Keratinocyte (primary cell): ENCODE data around the gene CNNM1. TPM values are rescaled to one million over a fixed set of nuclear protein-coding genes. Genes with fewer than 3 reads are reported as not detected.

ENCODE experiments used
- DNase-seq: peaks from one replicate; pipeline ENCODE4 v3.0.0-alpha.2; 2011; ENCODE audit warnings: low read depth, missing footprints, low spot score
- FAIRE-seq: peaks from 2 replicates; lab custom pipeline; 2011; peaks lifted over from hg19 to GRCh38; lab: Jason Lieb, UNC
- H2AFZ ChIP-seq: 2 replicates; pipeline ENCODE4 v1.6.0; 2012; ENCODE audit warnings: low read length, control low read depth, inconsistent platforms; ENCODE audit not compliant: control insufficient read depth
- H3K27ac ChIP-seq: 2 replicates; pipeline ENCODE4 v1.5.1; 2011; ENCODE audit warnings: low read length; ENCODE audit not compliant: control insufficient read depth, insufficient read depth
- H3K27me3 ChIP-seq: 3 replicates; pipeline ENCODE4 v1.6.0; 2011; ENCODE audit warnings: low read length; ENCODE audit not compliant: control insufficient read depth, insufficient read depth; ENCODE audit errors: extremely low read depth
- H3K36me3 ChIP-seq, 2 experiments: 2 replicates in 1 of 2; 3 replicates in 1 of 2; pipeline ENCODE4 v1.5.1; 2011; ENCODE audit warnings: low read length in 2 of 2, mild to moderate bottlenecking in 1 of 2; ENCODE audit not compliant: control insufficient read depth in 2 of 2, insufficient read depth in 2 of 2; ENCODE audit errors: extremely low read depth in 1 of 2
- H3K4me1 ChIP-seq: 3 replicates; pipeline ENCODE4 v1.5.1; 2011; ENCODE audit warnings: low read length; ENCODE audit not compliant: control insufficient read depth, insufficient read depth; ENCODE audit errors: extremely low read depth
- H3K4me2 ChIP-seq: 3 replicates; pipeline ENCODE4 v1.6.0; 2011; ENCODE audit warnings: low read depth, low read length; ENCODE audit not compliant: control insufficient read depth, insufficient read depth; ENCODE audit errors: extremely low read depth
- H3K4me3 ChIP-seq, 3 experiments: fragments of 200-600 bp in 1 of 3; sonication (generic) in 1 of 3; 2 replicates in 2 of 3; 3 replicates in 1 of 3; pipeline ENCODE4 v1.5.1; 2011 to 2016; ENCODE audit warnings: low read length in 3 of 3, mild to moderate bottlenecking in 3 of 3, control low read depth in 2 of 3, inconsistent platforms in 1 of 3, low read depth in 1 of 3, mixed read lengths in 1 of 3, mixed run types in 1 of 3, moderate library complexity in 1 of 3; ENCODE audit not compliant: control insufficient read depth in 2 of 3, insufficient read depth in 2 of 3; ENCODE audit errors: extremely low read depth in 1 of 3
- H3K79me2 ChIP-seq: 2 replicates; pipeline ENCODE4 v1.6.0; 2012; ENCODE audit warnings: low read length; ENCODE audit not compliant: control insufficient read depth, insufficient read depth
- H3K9ac ChIP-seq: 3 replicates; pipeline ENCODE4 v1.6.0; 2011; ENCODE audit warnings: low read length; ENCODE audit not compliant: control insufficient read depth, insufficient read depth; ENCODE audit errors: extremely low read depth
- H3K9me1 ChIP-seq: 3 replicates; pipeline ENCODE4 v1.6.0; 2011; ENCODE audit warnings: low read length; ENCODE audit not compliant: control insufficient read depth, insufficient read depth; ENCODE audit errors: extremely low read depth
- H3K9me3 ChIP-seq: 2 replicates; pipeline ENCODE4 v1.5.1; 2012; ENCODE audit warnings: low read depth, low read length; ENCODE audit not compliant: control insufficient read depth
- H4K20me1 ChIP-seq: 3 replicates; pipeline ENCODE4 v1.6.0; 2011; ENCODE audit warnings: low read length; ENCODE audit not compliant: control insufficient read depth, insufficient read depth; ENCODE audit errors: extremely low read depth
- CTCF ChIP-seq, 3 experiments: IDR thresholded peaks in 1 of 3; conservative IDR thresholded peaks in 1 of 3; optimal IDR thresholded peaks in 1 of 3; 2 replicates in 2 of 3; 3 replicates in 1 of 3; pipeline versions ENCODE3 to v1.5.1; 2011; ENCODE audit warnings: low read length in 3 of 3, mild to moderate bottlenecking in 3 of 3, moderate library complexity in 2 of 3, control low read depth in 1 of 3, inconsistent platforms in 1 of 3; ENCODE audit not compliant: insufficient read depth in 2 of 3; ENCODE audit errors: extremely low read depth in 1 of 3
- EZH2 ChIP-seq: IDR thresholded peaks from one replicate; pipeline ENCODE4 v1.6.1; 2012; ENCODE audit warnings: inconsistent platforms, mild to moderate bottlenecking, low read length, moderate library complexity
- dilution Hi-C: fragments of 300-500 bp; cut with MboI; formaldehyde crosslinking; loops from one replicate; pipeline ENCODE4 v1.7.0; 2020; ENCODE audit warnings: low sequenced_read_pairs; ENCODE audit not compliant: extremely low pct_ligation_motif_present
- polyA plus RNA-seq, 5 experiments: library from polyadenylated mRNA; depleted of rRNA in 3 of 5; stranded (reverse) in 3 of 5; stranded (forward) in 1 of 5; unstranded in 1 of 5; fragments of >200 nt; gene quantifications; 1 replicate in 1 of 5; 2 replicates in 3 of 5; 3 replicates in 1 of 5; pipeline versions ENCODE4 v1.2.1 to v1.2.3, GENCODE V29; 2011 to 2012; ENCODE audit warnings: missing spikeins in 2 of 5, low read depth in 1 of 5, low replicate concordance in 1 of 5

The CNNM1 gene
- polyA plus RNA-seq, 1 donor (not counting 4 experiments of a cell fraction or from before 2014, with no cell fraction given) = 0.83 TPM

GRCh38 chr10:99347672-99348071 lies 18.5 kb downstream of the CNNM1 start:
- Histone ChIP-seq H3K79me2 (no peaks in the 10 kb centered on the region), H2AFZ (no peak overlapping the region), H3K36me3 (no peaks in the 10 kb centered on the region), H3K27ac (no peak overlapping the region), H3K4me1 (no peaks in the 10 kb centered on the region), H3K4me3 (no peak overlapping the region), H3K4me2 (no peak overlapping the region), H3K9me1 (no peaks in the 10 kb centered on the region), H4K20me1 (no peaks in the 10 kb centered on the region), H3K27me3 (no peaks in the 10 kb centered on the region), H3K9me3 (no peaks in the 10 kb centered on the region), H3K9ac (no peak overlapping the region)
- DNase-seq = no peak
- FAIRE-seq = no peak
- dilution Hi-C loops = no loop called here
- TF ChIP-seq EZH2 = no peak
- TF ChIP-seq CTCF (optimal IDR thresholded peaks at IDR 0.05 in 1 of 3, IDR thresholded peaks at IDR 0.05 in 1 of 3, conservative IDR thresholded peaks at IDR 0.05 in 1 of 3; ENCODE audit: extremely low read depth in 1 of 3, insufficient read depth in 2 of 3, low read length in 3 of 3) = no peak

GRCh38 chr10:99353182-99353581 lies 24.0 kb downstream of the CNNM1 start:
- Histone ChIP-seq H3K4me1 (no peaks in the 10 kb centered on the region), H3K9ac (no peak overlapping the region), H3K79me2 (no peaks in the 10 kb centered on the region), H3K4me3 (no peak overlapping the region), H3K9me3 (no peaks in the 10 kb centered on the region), H3K36me3 (no peaks in the 10 kb centered on the region), H4K20me1 (no peaks in the 10 kb centered on the region), H2AFZ (no peak overlapping the region), H3K4me2 (no peak overlapping the region), H3K27ac (no peak overlapping the region), H3K9me1 (no peaks in the 10 kb centered on the region), H3K27me3 (no peaks in the 10 kb centered on the region)
- DNase-seq (no peak), FAIRE-seq (no peak)
- TF ChIP-seq EZH2 (no peak), CTCF (optimal IDR thresholded peaks at IDR 0.05 in 1 of 3, IDR thresholded peaks at IDR 0.05 in 1 of 3, conservative IDR thresholded peaks at IDR 0.05 in 1 of 3; ENCODE audit: extremely low read depth in 1 of 3, insufficient read depth in 2 of 3, low read length in 3 of 3) (no peak)
- dilution Hi-C loops = no loop called here
